ENCODE results near the gene CIITA.

The CIITA gene

GRCh38 chr16:10944249-10945064, 67.5 kb downstream of the CIITA start, which contains the start of gene CLEC16A:
Gene CLEC16A, plus strand, starts transcription at chr16:10944564. Its CDS starts 154 bp downstream, at chr16:10944718.
- TF ChIP-seq CTCF (IDR thresholded peaks at IDR 0.05; ENCODE audit: low read depth, low read length, poor library complexity, severe bottlenecking) (peak; percentile 13), EZH2phosphoT487 (IDR thresholded peaks at IDR 0.05; ENCODE audit: borderline replicate concordance, low read length) (no peak)
- Histone ChIP-seq H4K20me1 (ENCODE audit: control insufficient read depth, insufficient read depth, low read depth, low read length) (peaks cover 18% of the 10 kb centered on the region; the same call in 1 of the 2 replicates), H3K4me2 (ENCODE audit: low read length) (peak within 1 kb of the TSS; percentile 91), H3K9me2 (replicated peaks; ENCODE audit: control insufficient read depth, low read length) (no peaks in the 10 kb centered on the region), H3F3A (ENCODE audit: control insufficient read depth, insufficient read depth) (peaks cover 11% of the 10 kb centered on the region), H3K4me3 (ENCODE audit: low read length) (peak within 1 kb of the TSS; percentile 91), H3K27ac (ENCODE audit: low read depth, low read length) (0 out of 2 replicates have a peak within 1 kb of the TSS, but pooled peaks have one; percentile 22), H3K9me3 (ENCODE audit: control insufficient read depth, insufficient read depth, low read length) (no peaks in the 10 kb centered on the region), H3K27me3 (ENCODE audit: control insufficient read depth, low read length) (no peaks in the 10 kb centered on the region), H3K36me3 (ENCODE audit: control insufficient read depth, low read length) (peaks cover 13% of the 10 kb centered on the region), H3K4me1 (ENCODE audit: control insufficient read depth, low read length) (peaks cover 71% of the 10 kb centered on the region), H3K79me2 (ENCODE audit: control insufficient read depth, low read length) (peaks cover 68% of the 10 kb centered on the region)

GRCh38 chr16:10945065-10945787, 68.2 kb downstream of the CIITA start:
- H3K4me3 ChIP-seq (ENCODE audit: low read length), result peak overlapping the region; percentile 91
- no peak overlapping the region for H3K27ac ChIP-seq (ENCODE audit: low read depth, low read length)
- H3K27me3 ChIP-seq (ENCODE audit: control insufficient read depth, low read length), result no peaks in the 10 kb centered on the region
- peaks cover 7% of the 10 kb centered on the region for H3K36me3 ChIP-seq (ENCODE audit: control insufficient read depth, low read length)
- peak overlapping the region; percentile 91 for H3K4me2 ChIP-seq (ENCODE audit: low read length)
- H3K9me3 ChIP-seq (ENCODE audit: control insufficient read depth, insufficient read depth, low read length), result no peaks in the 10 kb centered on the region
- peaks cover 68% of the 10 kb centered on the region for H3K79me2 ChIP-seq (ENCODE audit: control insufficient read depth, low read length)
- H3F3A ChIP-seq (ENCODE audit: control insufficient read depth, insufficient read depth), result peaks cover 11% of the 10 kb centered on the region
- peaks cover 14% of the 10 kb centered on the region; the same call in 1 of the 2 replicates for H4K20me1 ChIP-seq (ENCODE audit: control insufficient read depth, insufficient read depth, low read depth, low read length)
- no peaks in the 10 kb centered on the region for H3K9me2 ChIP-seq (replicated peaks; ENCODE audit: control insufficient read depth, low read length)
- TF ChIP-seq CTCF (IDR thresholded peaks at IDR 0.05; ENCODE audit: low read depth, low read length, poor library complexity, severe bottlenecking), result no peak
- no peak for TF ChIP-seq EZH2phosphoT487 (IDR thresholded peaks at IDR 0.05; ENCODE audit: borderline replicate concordance, low read length)
- peaks cover 71% of the 10 kb centered on the region for H3K4me1 ChIP-seq (ENCODE audit: control insufficient read depth, low read length)

GRCh38 chr16:10946308-10946707, 69.3 kb downstream of the CIITA start:
- Histone ChIP-seq H3F3A (ENCODE audit: control insufficient read depth, insufficient read depth) (peaks cover 11% of the 10 kb centered on the region), H3K27ac (ENCODE audit: low read depth, low read length) (no peak overlapping the region), H3K4me1 (ENCODE audit: control insufficient read depth, low read length) (peaks cover 63% of the 10 kb centered on the region), H3K4me3 (ENCODE audit: low read length) (peak overlapping the region; percentile 91; the same call in 1 of the 2 replicates), H3K9me3 (ENCODE audit: control insufficient read depth, insufficient read depth, low read length) (no peaks in the 10 kb centered on the region), H3K27me3 (ENCODE audit: control insufficient read depth, low read length) (no peaks in the 10 kb centered on the region), H3K9me2 (replicated peaks; ENCODE audit: control insufficient read depth, low read length) (no peaks in the 10 kb centered on the region), H3K79me2 (ENCODE audit: control insufficient read depth, low read length) (peaks cover 68% of the 10 kb centered on the region), H3K4me2 (ENCODE audit: low read length) (peak overlapping the region; percentile 91), H3K36me3 (ENCODE audit: control insufficient read depth, low read length) (peaks cover 5% of the 10 kb centered on the region), H4K20me1 (ENCODE audit: control insufficient read depth, insufficient read depth, low read depth, low read length) (peaks cover 12% of the 10 kb centered on the region; the same call in 1 of the 2 replicates)
- no peak for TF ChIP-seq CTCF (IDR thresholded peaks at IDR 0.05; ENCODE audit: low read depth, low read length, poor library complexity, severe bottlenecking)
- TF ChIP-seq EZH2phosphoT487 (IDR thresholded peaks at IDR 0.05; ENCODE audit: borderline replicate concordance, low read length), result no peak

Measured in DOHH2 (cell line).